ENCODE results near the gene OR52N1. TPM values are rescaled to one million over a fixed set of nuclear protein-coding genes. Genes with fewer than 3 reads are reported as not detected.

The OR52N1 gene
- total and polyA plus RNA-seq, 2 experiments from 2014 or later: not detected

GRCh38 chr11:5737091-5737490 is 54.0 kb downstream of the OR52N1 start:
- Mint-ChIP-seq H3K4me3 (no peak overlapping the region), H3K36me3 (ENCODE audit: low read depth) (no peaks in the 10 kb centered on the region), H3K9me3 (no peaks in the 10 kb centered on the region), H3K4me1 (no peaks in the 10 kb centered on the region), H3K27me3 (ENCODE audit: insufficient read depth, low read depth, poor library complexity) (no peaks in the 10 kb centered on the region), H3K27ac (no peak overlapping the region)
- DNase-seq (ENCODE audit: low spot score) (no peak), ATAC-seq (no peak)
- TF ChIP-seq EZH2 (IDR thresholded peaks at IDR 0.05; ENCODE audit: low read depth, unreplicated experiment): no peak
- no peak for TF ChIP-seq REST (IDR thresholded peaks at IDR 0.05; ENCODE audit: unreplicated experiment)
- no peak for TF ChIP-seq JUNB (IDR thresholded peaks at IDR 0.05; ENCODE audit: unreplicated experiment)
- no peak for TF ChIP-seq STAT1 (IDR thresholded peaks at IDR 0.05; ENCODE audit: unreplicated experiment)
- no peak for TF ChIP-seq POLR2AphosphoS5 (IDR thresholded peaks at IDR 0.05; ENCODE audit: low read depth)
- TF ChIP-seq ZNF331 (CRISPR knock-in tag; IDR thresholded peaks at IDR 0.05; ENCODE audit: low read depth): no peak
- no peak for TF ChIP-seq ZNF462 (CRISPR knock-in tag; IDR thresholded peaks at IDR 0.05)
- no peak for TF ChIP-seq ETS1 (IDR thresholded peaks at IDR 0.05)
- TF ChIP-seq CREB1 (CRISPR knock-in tag; IDR thresholded peaks at IDR 0.05; ENCODE audit: low read depth): no peak
- TF ChIP-seq ZNF114 (CRISPR knock-in tag; IDR thresholded peaks at IDR 0.05): no peak
- no peak for TF ChIP-seq CTCF (conservative IDR thresholded peaks at IDR 0.05; ENCODE audit: low read depth in 2 of 2)
- TF ChIP-seq NANOG (IDR thresholded peaks at IDR 0.05; ENCODE audit: borderline replicate concordance): no peak
- no peak for TF ChIP-seq EZH2phosphoT487 (IDR thresholded peaks at IDR 0.05; ENCODE audit: unreplicated experiment)
- Histone ChIP-seq H3K9me2 (ENCODE audit: insufficient read depth) (no peaks in the 10 kb centered on the region), H3K36me3 (ENCODE audit: insufficient read depth) (no peaks in the 10 kb centered on the region), H3K4me3 (no peak overlapping the region), H3K27ac (ENCODE audit: low read depth) (no peak overlapping the region), H2AFZ (no peak overlapping the region), H3K4me2 (no peak overlapping the region), H3K27me3 (ENCODE audit: insufficient read depth) (no peaks in the 10 kb centered on the region), H3F3A (replicated peaks; ENCODE audit: low read depth) (no peaks in the 10 kb centered on the region), H3K4me1 (ENCODE audit: insufficient read depth) (no peaks in the 10 kb centered on the region), H4K20me1 (replicated peaks; ENCODE audit: insufficient read depth) (no peaks in the 10 kb centered on the region), H3K79me2 (replicated peaks; ENCODE audit: insufficient read depth) (no peaks in the 10 kb centered on the region)

Data from GM23338 (cell line).